Spleen (tissue), 11 donors: ENCODE measurements around the gene PLXND1. TPM values are rescaled to one million over a fixed set of nuclear protein-coding genes. Genes with fewer than 3 reads are reported as not detected.
A peak's percentile ranks its signal among the peaks of the same experiment; 100 is the strongest.

Source experiments
- DNase-seq: peaks from one replicate; pipeline ENCODE4 v3.0.0-alpha.2; 2020
- H3K27ac ChIP-seq, 8 donors: fragments of 200-600 bp; sonication (generic) in 7 of 8; 1 replicate in 4 of 8; 2 replicates in 4 of 8; pipeline versions ENCODE4 v1.5.0 to v1.8.0; 2016 to 2021; ENCODE audit warnings: inconsistent platforms in 4 of 8, mild to moderate bottlenecking in 4 of 8, moderate library complexity in 1 of 8
- H3K27me3 ChIP-seq, 7 donors: fragments of 200-600 bp; sonication (generic) in 6 of 7; replicated peaks in 1 of 7; 1 replicate in 4 of 7; 2 replicates in 3 of 7; pipeline versions ENCODE4 v1.5.0 to v1.8.0; 2016 to 2021; ENCODE audit warnings: inconsistent platforms in 3 of 7, mild to moderate bottlenecking in 1 of 7
- H3K36me3 ChIP-seq, 6 donors: fragments of 200-600 bp; sonication (generic) in 5 of 6; 1 replicate in 4 of 6; 2 replicates in 2 of 6; pipeline versions ENCODE4 v1.5.0 to v1.8.0; 2016 to 2021; ENCODE audit warnings: inconsistent platforms in 2 of 6
- H3K4me1 ChIP-seq, 6 donors: fragments of 200-600 bp; sonication (generic) in 5 of 6; 1 replicate in 3 of 6; 2 replicates in 3 of 6; pipeline versions ENCODE4 v1.5.0 to v1.8.0; 2016 to 2021; ENCODE audit warnings: inconsistent platforms in 3 of 6
- H3K4me3 ChIP-seq, 8 donors: fragments of 200-600 bp; sonication (generic) in 7 of 8; 1 replicate in 4 of 8; 2 replicates in 4 of 8; pipeline versions ENCODE4 v1.5.0 to v1.8.0; 2016 to 2021; ENCODE audit warnings: inconsistent platforms in 4 of 8, mild to moderate bottlenecking in 4 of 8, moderate library complexity in 2 of 8
- H3K9me3 ChIP-seq, 8 donors: fragments of 200-600 bp; sonication (generic) in 7 of 8; 1 replicate in 4 of 8; 2 replicates in 4 of 8; pipeline versions ENCODE4 v1.5.0 to v1.8.0; 2016 to 2021; ENCODE audit warnings: inconsistent platforms in 4 of 8
- CTCF ChIP-seq, 11 experiments: fragments of 200-600 bp in 7 of 11; fragments of 450-650 bp in 4 of 11; sonication (generic) in 4 of 11; IDR thresholded peaks in 8 of 11; conservative IDR thresholded peaks in 3 of 11; 1 replicate in 7 of 11; 2 replicates in 4 of 11; pipeline versions ENCODE4 v1.4.0 to v1.8.0; 2016 to 2021; ENCODE audit warnings: antibody characterized with exemption in 11 of 11, inconsistent platforms in 4 of 11, mild to moderate bottlenecking in 1 of 11
- POLR2A ChIP-seq, 3 donors: fragments of 450-650 bp; IDR thresholded peaks; one replicate each; pipeline ENCODE4 v1.5.1; 2017; ENCODE audit warnings: antibody characterized with exemption in 3 of 3, mild to moderate bottlenecking in 1 of 3
- POLR2AphosphoS5 ChIP-seq, 3 donors: sonication (generic); formaldehyde crosslinking; IDR thresholded peaks; one replicate each; pipeline ENCODE4 v1.5.1; 2017; ENCODE audit warnings: antibody characterized with exemption in 3 of 3
- WGBS, 5 donors: extraction: QIAGEN DNeasy Blood & Tissue Kit in 3 of 5; methylation state at CpG; one replicate each; pipeline versions ENCODE4 v1.1.5 to v1.1.7; 2013 to 2018; 5-methylcytosine and 5-hydroxymethylcytosine counted together
- intact Hi-C: fragments of 100-400 bp; cut with DNase I; formaldehyde crosslinking; loops from one replicate; pipeline ENCODE4 v1.15.0; 2023; ENCODE audit warnings: low total_unique reads
- polyA plus RNA-seq, 3 donors: library from polyadenylated mRNA; stranded (reverse); fragments of 200-250 nt; gene quantifications; one replicate each; pipeline ENCODE4 v1.2.1, GENCODE V29; 2013
- total RNA-seq, 7 donors: library from RNA; depleted of rRNA in 3 of 7; stranded (reverse); fragments of >200 nt in 3 of 7; fragmentation: NEBNext Ultra II Directional in 4 of 7; extraction: Animal tissue kit (Norgen Biotek cat#: 25700) in 4 of 7; gene quantifications; one replicate each; pipeline versions ENCODE4 v1.1.0 to v1.2.1, GENCODE V29; 2016 to 2021
- donor health status: healthy with polysubstance abuse.
- donor health status: DM: no; HTN: no; CAD: no; lungs with moderate emphysema.
- donor health status: DM: no; HTN: no; CAD: no.
- donor health status: Bipolar disorder and iron deficiency.
- donor health status: healthy.
- donor health status: DM: no; HTN: no; CAD: no.
- donor health status: DM: yes; HTN: yes; CAD: no.

PLXND1 gene
- total and polyA plus RNA-seq, 10 donors = 44.4 to 238 (median 164) TPM

DNA sequence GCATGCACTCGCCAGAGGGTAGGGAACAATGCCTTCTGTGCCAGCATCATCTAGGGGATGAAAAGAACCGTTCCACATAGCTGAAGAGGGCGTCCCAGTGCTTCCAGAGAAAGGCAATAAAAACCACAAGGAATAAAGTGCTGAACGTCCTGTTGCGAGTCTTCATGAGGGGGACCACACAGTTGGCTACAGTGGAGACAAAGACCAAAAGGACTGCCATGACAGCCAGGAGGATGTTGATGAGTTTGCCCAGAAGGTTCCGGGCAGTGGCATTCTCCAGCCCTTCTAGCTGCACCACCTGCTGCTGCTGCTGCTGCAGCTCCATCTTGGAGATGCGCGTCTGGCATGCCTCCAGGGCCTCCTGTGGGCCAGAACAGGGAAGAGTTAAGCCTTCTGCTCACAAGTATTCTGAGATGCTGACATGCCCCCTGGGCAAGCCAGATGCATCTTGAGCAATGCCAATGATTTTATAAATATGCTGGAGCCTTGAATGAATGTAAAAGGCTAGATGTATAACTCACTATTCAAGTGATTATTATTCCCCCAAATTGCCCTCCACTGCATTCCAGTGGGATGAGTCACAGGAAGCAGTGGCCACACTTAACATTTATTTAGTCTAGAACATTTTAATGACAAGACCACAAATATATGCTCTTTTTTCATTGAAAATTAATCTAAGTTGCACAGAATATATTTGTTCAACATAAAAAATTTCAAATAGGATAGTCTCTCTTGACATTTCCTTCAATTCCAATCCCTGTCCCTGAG lies 45.1 kb upstream of the PLXND1 start:
- Histone ChIP-seq H3K27me3 (no peaks in the 10 kb centered on the region), H3K4me3 (no peak overlapping the region), H3K27ac (no peak overlapping the region), H3K4me1 (peaks cover 0 to 29% (median 12%) of the 10 kb centered on the region in 6 donors), H3K9me3 (no peaks in the 10 kb centered on the region), H3K36me3 (peaks cover 0 to 39% (median 7%) of the 10 kb centered on the region in 6 donors)
- TF ChIP-seq CTCF (IDR thresholded peaks at IDR 0.05 in 8 of 11, conservative IDR thresholded peaks at IDR 0.05 in 3 of 11) (no peak), POLR2A (IDR thresholded peaks at IDR 0.05) (no peak), POLR2AphosphoS5 (IDR thresholded peaks at IDR 0.05) (no peak)
- intact Hi-C loops = no loop called here
- no peak for DNase-seq
- 89 to 93% (median 92%) methylated on average over 6 to 8 of the region's 8 CpGs for WGBS, 5 donors

- Histone ChIP-seq H3K4me1 (peaks cover 0 to 25% (median 12%) of the 10 kb centered on the region in 6 donors), H3K27ac (no peak overlapping the region), H3K27me3 (no peaks in the 10 kb centered on the region), H3K36me3 (peaks cover 0 to 39% (median 7%) of the 10 kb centered on the region in 6 donors), H3K9me3 (no peaks in the 10 kb centered on the region), H3K4me3 (no peak overlapping the region)
- TF ChIP-seq POLR2AphosphoS5 (IDR thresholded peaks at IDR 0.05) = no peak
- no peak for TF ChIP-seq POLR2A (IDR thresholded peaks at IDR 0.05)
- TF ChIP-seq CTCF (IDR thresholded peaks at IDR 0.05 in 8 of 11, conservative IDR thresholded peaks at IDR 0.05 in 3 of 11) = peak; percentile 46 to 77 (median 68)
- DNase-seq = no peak
- WGBS, 5 donors = 27 to 36% (median 28%) methylated on average over 7 of the region's 7 CpGs
- intact Hi-C loops = no loop called here
Measured at GRCh38 chr3:129650256-129650872, 43.9 kb upstream of the PLXND1 start.

DNA sequence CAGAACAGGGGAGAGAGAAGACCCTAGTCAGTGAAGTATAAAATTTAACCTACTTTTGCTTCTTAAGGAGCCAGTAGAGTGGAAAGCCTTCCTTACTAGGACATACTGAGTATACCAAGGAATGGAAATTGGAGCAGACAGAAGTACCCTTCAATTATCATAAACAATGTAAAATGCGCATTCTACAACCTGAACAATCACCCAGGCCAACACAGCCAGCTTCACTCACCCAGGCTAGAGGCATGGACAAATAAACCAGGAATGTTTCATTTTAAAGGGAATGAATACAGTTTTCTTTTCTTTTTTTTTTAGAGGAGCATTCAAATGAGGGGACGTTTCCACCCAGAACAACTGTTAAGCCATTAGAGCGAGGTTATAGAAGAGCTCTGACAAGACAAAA lies 41.9 kb upstream of the PLXND1 start:
- Histone ChIP-seq H3K27ac (no peak overlapping the region), H3K27me3 (no peaks in the 10 kb centered on the region), H3K4me3 (no peak overlapping the region), H3K4me1 (peaks cover 0 to 25% (median 12%) of the 10 kb centered on the region in 6 donors), H3K9me3 (no peaks in the 10 kb centered on the region), H3K36me3 (peaks cover 0 to 22% (median 2%) of the 10 kb centered on the region in 6 donors)
- 85 to 94% (median 90%) methylated on average over 3 of the region's 3 CpGs for WGBS, 5 donors
- no peak for DNase-seq
- intact Hi-C loops = loop anchor here (5.0 kb wide), 1 partner anchor 179 kb away; no protein-coding TSS in a partner anchor
- TF ChIP-seq POLR2AphosphoS5 (IDR thresholded peaks at IDR 0.05) = no peak
- TF ChIP-seq CTCF (IDR thresholded peaks at IDR 0.05 in 8 of 11, conservative IDR thresholded peaks at IDR 0.05 in 3 of 11) = no peak
- no peak for TF ChIP-seq POLR2A (IDR thresholded peaks at IDR 0.05)

- no peaks in the 10 kb centered on the region for H3K9me3 ChIP-seq
- DNase-seq = no peak
- WGBS, 5 donors = 22 to 47% (median 31%) methylated on average over 5 of the region's 5 CpGs
- H3K27ac ChIP-seq = no peak overlapping the region
- TF ChIP-seq POLR2A (IDR thresholded peaks at IDR 0.05) (no peak), CTCF (IDR thresholded peaks at IDR 0.05 in 8 of 11, conservative IDR thresholded peaks at IDR 0.05 in 3 of 11) (no peak), POLR2AphosphoS5 (IDR thresholded peaks at IDR 0.05) (no peak)
- no peaks in the 10 kb centered on the region for H3K27me3 ChIP-seq
- no peaks in the 10 kb centered on the region for H3K36me3 ChIP-seq
- intact Hi-C loops = loop anchor here (5.0 kb wide), 1 partner anchor 182 kb away; no protein-coding TSS in a partner anchor
- H3K4me1 ChIP-seq = peaks cover 0 to 5% (median under 1%) of the 10 kb centered on the region in 6 donors
- no peak overlapping the region for H3K4me3 ChIP-seq
Measured at GRCh38 chr3:129645286-129645685, 38.8 kb upstream of the PLXND1 start.
